ENCODE results near the gene PKDREJ. TPM values are rescaled to one million over a fixed set of nuclear protein-coding genes. Genes with fewer than 3 reads are reported as not detected.

Gene PKDREJ
- total and polyA plus RNA-seq, 2 experiments from 2014 or later, result not detected

DNA sequence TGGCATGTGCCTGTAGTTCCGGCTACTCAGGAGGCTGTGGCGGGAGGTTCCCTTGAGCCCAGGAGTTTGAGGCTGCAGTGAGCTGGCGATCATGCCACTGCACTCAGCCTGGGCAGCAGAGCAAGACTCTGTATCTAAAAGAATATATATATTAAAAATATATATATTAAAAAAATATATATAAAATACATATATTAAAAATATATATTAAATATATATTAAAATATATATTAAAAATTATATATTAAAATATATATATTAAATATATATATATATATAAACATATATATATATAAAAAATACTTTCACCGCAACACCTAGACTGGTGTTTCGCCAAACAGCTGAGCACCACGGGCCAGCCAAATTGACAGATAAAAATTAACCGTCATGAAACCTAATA is 13.4 kb upstream of the PKDREJ start:
- no peak overlapping the region for H3K27ac Mint-ChIP-seq
- peaks cover 43% of the 10 kb centered on the region for H3K36me3 Mint-ChIP-seq (ENCODE audit: low read depth)
- Histone ChIP-seq H3K27me3 (ENCODE audit: insufficient read depth) (no peaks in the 10 kb centered on the region), H3K79me2 (replicated peaks; ENCODE audit: insufficient read depth) (no peaks in the 10 kb centered on the region), H3F3A (replicated peaks; ENCODE audit: low read depth) (no peaks in the 10 kb centered on the region), H3K4me2 (no peak overlapping the region), H3K4me1 (ENCODE audit: insufficient read depth) (no peaks in the 10 kb centered on the region), H2AFZ (no peak overlapping the region), H3K9me2 (ENCODE audit: insufficient read depth) (no peaks in the 10 kb centered on the region), H3K36me3 (ENCODE audit: insufficient read depth) (peaks cover 16% of the 10 kb centered on the region; the same call in 1 of the 2 replicates), H3K4me3 (no peak overlapping the region), H3K27ac (ENCODE audit: low read depth) (no peak overlapping the region), H4K20me1 (replicated peaks; ENCODE audit: insufficient read depth) (no peaks in the 10 kb centered on the region; the same call in 1 of the 2 replicates)
- DNase-seq (ENCODE audit: low spot score) (no peak), ATAC-seq (no peak)
- H3K9me3 Mint-ChIP-seq, result no peaks in the 10 kb centered on the region
- no peaks in the 10 kb centered on the region for H3K4me1 Mint-ChIP-seq
- TF ChIP-seq, protein P1, sequence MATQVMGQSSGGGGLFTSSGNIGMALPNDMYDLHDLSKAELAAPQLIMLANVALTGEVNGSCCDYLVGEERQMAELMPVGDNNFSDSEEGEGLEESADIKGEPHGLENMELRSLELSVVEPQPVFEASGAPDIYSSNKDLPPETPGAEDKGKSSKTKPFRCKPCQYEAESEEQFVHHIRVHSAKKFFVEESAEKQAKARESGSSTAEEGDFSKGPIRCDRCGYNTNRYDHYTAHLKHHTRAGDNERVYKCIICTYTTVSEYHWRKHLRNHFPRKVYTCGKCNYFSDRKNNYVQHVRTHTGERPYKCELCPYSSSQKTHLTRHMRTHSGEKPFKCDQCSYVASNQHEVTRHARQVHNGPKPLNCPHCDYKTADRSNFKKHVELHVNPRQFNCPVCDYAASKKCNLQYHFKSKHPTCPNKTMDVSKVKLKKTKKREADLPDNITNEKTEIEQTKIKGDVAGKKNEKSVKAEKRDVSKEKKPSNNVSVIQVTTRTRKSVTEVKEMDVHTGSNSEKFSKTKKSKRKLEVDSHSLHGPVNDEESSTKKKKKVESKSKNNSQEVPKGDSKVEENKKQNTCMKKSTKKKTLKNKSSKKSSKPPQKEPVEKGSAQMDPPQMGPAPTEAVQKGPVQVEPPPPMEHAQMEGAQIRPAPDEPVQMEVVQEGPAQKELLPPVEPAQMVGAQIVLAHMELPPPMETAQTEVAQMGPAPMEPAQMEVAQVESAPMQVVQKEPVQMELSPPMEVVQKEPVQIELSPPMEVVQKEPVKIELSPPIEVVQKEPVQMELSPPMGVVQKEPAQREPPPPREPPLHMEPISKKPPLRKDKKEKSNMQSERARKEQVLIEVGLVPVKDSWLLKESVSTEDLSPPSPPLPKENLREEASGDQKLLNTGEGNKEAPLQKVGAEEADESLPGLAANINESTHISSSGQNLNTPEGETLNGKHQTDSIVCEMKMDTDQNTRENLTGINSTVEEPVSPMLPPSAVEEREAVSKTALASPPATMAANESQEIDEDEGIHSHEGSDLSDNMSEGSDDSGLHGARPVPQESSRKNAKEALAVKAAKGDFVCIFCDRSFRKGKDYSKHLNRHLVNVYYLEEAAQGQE (IDR thresholded peaks at IDR 0.05; ENCODE audit: unreplicated experiment), result no peak
- peaks cover 3% of the 10 kb centered on the region for H3K27me3 Mint-ChIP-seq (ENCODE audit: insufficient read depth, low read depth, poor library complexity)
- H3K4me3 Mint-ChIP-seq, result no peak overlapping the region

- H4K20me1 ChIP-seq (replicated peaks; ENCODE audit: insufficient read depth), result no peaks in the 10 kb centered on the region; the same call in 1 of the 2 replicates
- no peak for TF ChIP-seq STAT1 (IDR thresholded peaks at IDR 0.05; ENCODE audit: unreplicated experiment)
- TF ChIP-seq, protein P2, sequence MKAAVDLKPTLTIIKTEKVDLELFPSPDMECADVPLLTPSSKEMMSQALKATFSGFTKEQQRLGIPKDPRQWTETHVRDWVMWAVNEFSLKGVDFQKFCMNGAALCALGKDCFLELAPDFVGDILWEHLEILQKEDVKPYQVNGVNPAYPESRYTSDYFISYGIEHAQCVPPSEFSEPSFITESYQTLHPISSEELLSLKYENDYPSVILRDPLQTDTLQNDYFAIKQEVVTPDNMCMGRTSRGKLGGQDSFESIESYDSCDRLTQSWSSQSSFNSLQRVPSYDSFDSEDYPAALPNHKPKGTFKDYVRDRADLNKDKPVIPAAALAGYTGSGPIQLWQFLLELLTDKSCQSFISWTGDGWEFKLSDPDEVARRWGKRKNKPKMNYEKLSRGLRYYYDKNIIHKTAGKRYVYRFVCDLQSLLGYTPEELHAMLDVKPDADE (IDR thresholded peaks at IDR 0.05), result no peak
- TF ChIP-seq, protein P1 (IDR thresholded peaks at IDR 0.05; ENCODE audit: unreplicated experiment), result no peak
- TF ChIP-seq ZNF114 (CRISPR knock-in tag; IDR thresholded peaks at IDR 0.05), result no peak
- TF ChIP-seq JUNB (IDR thresholded peaks at IDR 0.05; ENCODE audit: unreplicated experiment), result no peak
- TF ChIP-seq, protein P3, sequence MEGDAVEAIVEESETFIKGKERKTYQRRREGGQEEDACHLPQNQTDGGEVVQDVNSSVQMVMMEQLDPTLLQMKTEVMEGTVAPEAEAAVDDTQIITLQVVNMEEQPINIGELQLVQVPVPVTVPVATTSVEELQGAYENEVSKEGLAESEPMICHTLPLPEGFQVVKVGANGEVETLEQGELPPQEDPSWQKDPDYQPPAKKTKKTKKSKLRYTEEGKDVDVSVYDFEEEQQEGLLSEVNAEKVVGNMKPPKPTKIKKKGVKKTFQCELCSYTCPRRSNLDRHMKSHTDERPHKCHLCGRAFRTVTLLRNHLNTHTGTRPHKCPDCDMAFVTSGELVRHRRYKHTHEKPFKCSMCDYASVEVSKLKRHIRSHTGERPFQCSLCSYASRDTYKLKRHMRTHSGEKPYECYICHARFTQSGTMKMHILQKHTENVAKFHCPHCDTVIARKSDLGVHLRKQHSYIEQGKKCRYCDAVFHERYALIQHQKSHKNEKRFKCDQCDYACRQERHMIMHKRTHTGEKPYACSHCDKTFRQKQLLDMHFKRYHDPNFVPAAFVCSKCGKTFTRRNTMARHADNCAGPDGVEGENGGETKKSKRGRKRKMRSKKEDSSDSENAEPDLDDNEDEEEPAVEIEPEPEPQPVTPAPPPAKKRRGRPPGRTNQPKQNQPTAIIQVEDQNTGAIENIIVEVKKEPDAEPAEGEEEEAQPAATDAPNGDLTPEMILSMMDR (conservative IDR thresholded peaks at IDR 0.05; ENCODE audit: low read depth in 2 of 2), result no peak
- TF ChIP-seq CREB1 (CRISPR knock-in tag; IDR thresholded peaks at IDR 0.05; ENCODE audit: low read depth), result no peak
Observed at GRCh38 chr22:46275455-46276122, 12.4 kb upstream of the PKDREJ start.

More at GRCh38 chr22:46275455-46276122, 12.4 kb upstream of the PKDREJ start:
- H3K4me3 ChIP-seq, result no peak overlapping the region
- H3K4me1 ChIP-seq (ENCODE audit: insufficient read depth), result no peaks in the 10 kb centered on the region
- H3K79me2 ChIP-seq (replicated peaks; ENCODE audit: insufficient read depth), result no peaks in the 10 kb centered on the region
- peaks cover 16% of the 10 kb centered on the region; the same call in 1 of the 2 replicates for H3K36me3 ChIP-seq (ENCODE audit: insufficient read depth)
- Mint-ChIP-seq H3K4me3 (no peak overlapping the region), H3K9me3 (no peaks in the 10 kb centered on the region), H3K27me3 (ENCODE audit: insufficient read depth, low read depth, poor library complexity) (peaks cover 3% of the 10 kb centered on the region), H3K36me3 (ENCODE audit: low read depth) (peaks cover 43% of the 10 kb centered on the region), H3K27ac (no peak overlapping the region), H3K4me1 (no peaks in the 10 kb centered on the region)
- H3K27me3 ChIP-seq (ENCODE audit: insufficient read depth), result no peaks in the 10 kb centered on the region
- H3K9me2 ChIP-seq (ENCODE audit: insufficient read depth), result no peaks in the 10 kb centered on the region
- no peak for ATAC-seq
- no peaks in the 10 kb centered on the region for H3F3A ChIP-seq (replicated peaks; ENCODE audit: low read depth)
- H3K27ac ChIP-seq (ENCODE audit: low read depth), result no peak overlapping the region
- DNase-seq (ENCODE audit: low spot score), result no peak
- no peak overlapping the region for H3K4me2 ChIP-seq
- H2AFZ ChIP-seq, result no peak overlapping the region

All from GM23338 (cell line).